ENCODE data around the gene ADCY5.
A peak's percentile ranks its signal among the peaks of the same experiment; 100 is the strongest.

GRCh38 chr3:123419181-123419849, 29.6 kb downstream of the ADCY5 start:
- TF ChIP-seq POLR2AphosphoS5 (IDR thresholded peaks at IDR 0.05) (peak; percentile 27), CTCF (IDR thresholded peaks at IDR 0.05) (no peak), POLR2A (IDR thresholded peaks at IDR 0.05) (no peak)
